Stimulated activated CD4-positive, alpha-beta T cell treated with anti-CD3 and anti-CD28 coated beads, Interleukin-4, amount 100 ng/mL, for 24 hours (primary cell): ENCODE measurements around the gene GPRC5C.

ENCODE experiments used
- DNase-seq: peaks from one replicate; pipeline ENCODE4 v3.0.0-alpha.2; 2020

Gene GPRC5C

GRCh38 chr17:74453665-74454196 lies 21.8 kb downstream of the GPRC5C start:
- peak; percentile 67 for DNase-seq

DNA sequence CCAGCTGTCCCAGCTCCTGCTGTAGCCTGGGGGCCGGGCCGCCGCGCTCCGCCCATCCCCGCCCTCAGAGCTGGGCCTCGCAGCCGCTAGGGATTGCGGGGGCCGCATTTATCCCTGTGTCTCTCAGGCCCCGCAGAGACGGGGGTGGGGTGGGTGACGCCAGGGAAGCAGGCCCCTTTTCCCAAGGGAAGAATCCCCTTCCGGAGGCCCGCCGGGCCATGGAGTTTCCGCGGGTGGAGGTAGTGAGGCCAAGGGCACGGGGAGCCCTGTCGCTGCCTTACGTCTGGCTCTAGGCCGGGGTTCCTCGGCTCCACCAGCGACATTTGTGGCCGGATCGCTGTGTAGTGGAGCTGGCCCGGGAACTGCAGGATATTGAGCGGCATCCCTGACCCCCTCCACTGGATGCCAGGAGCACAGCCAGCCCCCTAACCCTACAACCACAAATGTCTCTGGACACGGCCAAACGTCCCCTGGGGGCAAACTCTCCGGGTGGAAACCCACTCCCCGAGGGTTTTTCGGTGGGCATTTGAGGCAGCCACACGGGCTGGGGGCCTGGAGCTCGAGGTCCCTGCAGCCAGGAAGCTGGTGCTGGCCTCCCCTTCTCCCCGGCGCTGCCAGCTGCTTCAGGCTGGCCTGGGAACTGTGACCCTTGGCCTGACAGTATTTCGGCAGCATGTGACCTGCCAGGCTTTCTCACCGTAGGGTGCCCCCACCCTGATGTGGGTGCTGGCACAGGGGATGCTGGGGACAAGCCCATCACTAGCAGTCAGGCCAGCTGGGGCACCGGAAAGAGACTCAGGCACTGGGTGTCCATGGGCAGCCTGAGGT lies 22.5 kb downstream of the GPRC5C start:
- DNase-seq = no peak

GRCh38 chr17:74455025-74455545 lies 23.2 kb downstream of the GPRC5C start:
- no peak for DNase-seq

DNA sequence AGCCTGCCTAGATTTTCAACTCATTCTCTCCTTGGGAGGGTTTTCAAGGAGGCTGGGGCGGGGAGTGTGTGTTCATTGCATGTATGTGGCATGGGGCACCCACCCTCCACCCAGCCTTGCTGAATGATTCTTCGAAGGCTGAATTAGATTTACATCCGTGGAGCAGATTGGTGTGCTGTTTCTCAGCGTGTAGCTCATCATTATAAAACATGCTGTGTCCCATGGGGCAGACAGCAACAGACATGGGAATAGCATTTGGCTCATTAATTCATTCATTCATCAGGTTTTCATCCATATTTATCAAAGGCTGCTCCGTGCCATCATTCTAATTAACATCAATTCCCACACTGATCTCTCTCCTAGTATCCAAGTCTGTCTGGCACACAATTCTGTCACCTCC lies 23.9 kb downstream of the GPRC5C start:
- no peak for DNase-seq

DNA sequence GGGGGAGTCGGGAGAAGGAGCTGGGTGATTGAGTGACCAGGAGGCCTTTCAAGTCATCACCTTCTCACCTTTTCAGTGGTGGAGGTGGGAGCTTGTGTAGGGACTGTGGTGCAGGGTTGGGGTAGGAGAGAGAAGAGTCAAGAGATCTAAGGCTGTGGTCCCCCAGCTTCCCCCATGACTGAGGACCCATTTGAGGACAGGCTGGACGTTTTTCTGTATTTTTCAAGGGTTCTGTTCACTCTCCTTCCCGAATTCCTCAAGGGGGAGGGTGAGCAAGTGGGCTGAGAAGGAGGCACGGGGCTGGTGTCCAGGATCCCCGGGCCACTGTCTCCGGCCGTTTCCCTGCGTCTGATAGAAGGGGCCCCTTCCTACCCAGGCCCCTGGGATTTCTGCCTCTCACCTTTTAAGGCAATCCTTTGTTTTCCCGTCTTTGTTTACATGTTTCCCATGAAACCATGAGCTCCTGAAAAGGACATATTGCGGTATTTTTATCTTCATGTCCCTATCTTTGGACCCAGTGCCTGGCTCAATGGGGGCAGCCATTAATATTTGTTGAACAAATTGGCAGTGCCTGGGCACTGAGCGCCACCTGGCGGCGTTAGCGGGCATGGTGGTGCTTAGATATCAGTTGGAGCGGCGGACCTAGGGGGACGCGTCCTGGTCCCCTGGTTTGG lies 25.4 kb downstream of the GPRC5C start:
- DNase-seq = peak; percentile 76

GRCh38 chr17:74457820-74458166 lies 25.9 kb downstream of the GPRC5C start:
- no peak for DNase-seq

- DNase-seq = no peak
Observed at GRCh38 chr17:74458835-74459234, 26.9 kb downstream of the GPRC5C start.

DNA sequence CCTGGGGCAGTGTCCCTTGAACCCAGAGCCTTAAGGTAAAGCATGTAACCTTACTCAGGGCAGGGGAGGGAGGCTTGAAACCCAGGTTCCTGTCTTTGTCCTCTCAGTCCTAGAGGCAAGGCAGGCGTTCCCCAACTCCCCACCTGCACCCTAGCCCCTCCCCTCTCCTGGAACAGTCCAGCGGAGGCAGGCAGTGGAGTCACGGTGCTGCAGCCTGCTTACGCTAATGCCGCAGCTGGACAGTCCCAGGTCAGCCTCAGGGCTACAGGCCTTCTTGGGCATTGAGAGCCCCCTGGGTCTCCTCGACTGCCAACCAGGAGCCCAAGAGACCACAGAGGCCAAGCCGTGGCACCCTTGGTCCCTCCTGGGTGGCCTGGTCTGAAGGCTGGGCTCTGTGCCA lies 27.7 kb downstream of the GPRC5C start:
- no peak for DNase-seq

DNA sequence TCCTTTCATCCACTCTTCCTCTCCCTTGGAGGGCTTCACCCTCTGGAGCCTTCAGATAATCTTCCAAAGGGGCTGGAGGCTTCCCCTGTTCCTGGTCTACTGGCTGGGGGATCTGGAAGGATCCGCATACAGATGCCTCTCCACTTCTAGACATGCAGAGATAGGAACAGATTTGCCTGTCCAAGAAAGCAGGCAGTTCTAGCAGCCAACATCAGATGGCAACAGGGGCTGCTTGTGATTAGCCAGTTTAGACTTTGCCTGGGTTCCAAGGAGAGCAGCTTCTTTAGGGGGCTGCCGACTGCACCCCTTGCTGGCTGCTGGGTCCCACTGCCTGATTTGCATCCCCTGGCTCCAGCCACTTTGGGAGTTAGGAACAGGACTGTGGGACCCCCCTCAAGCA lies 28.4 kb downstream of the GPRC5C start:
- DNase-seq = no peak

- no peak for DNase-seq
Observed at GRCh38 chr17:74460996-74461395, 29.1 kb downstream of the GPRC5C start.

GRCh38 chr17:74461611-74462010 lies 29.7 kb downstream of the GPRC5C start:
- no peak for DNase-seq

- no peak for DNase-seq
Observed at GRCh38 chr17:74464730-74465377, 33.0 kb downstream of the GPRC5C start.

- DNase-seq = no peak
Observed at GRCh38 chr17:74465378-74466110, 33.7 kb downstream of the GPRC5C start.

DNA sequence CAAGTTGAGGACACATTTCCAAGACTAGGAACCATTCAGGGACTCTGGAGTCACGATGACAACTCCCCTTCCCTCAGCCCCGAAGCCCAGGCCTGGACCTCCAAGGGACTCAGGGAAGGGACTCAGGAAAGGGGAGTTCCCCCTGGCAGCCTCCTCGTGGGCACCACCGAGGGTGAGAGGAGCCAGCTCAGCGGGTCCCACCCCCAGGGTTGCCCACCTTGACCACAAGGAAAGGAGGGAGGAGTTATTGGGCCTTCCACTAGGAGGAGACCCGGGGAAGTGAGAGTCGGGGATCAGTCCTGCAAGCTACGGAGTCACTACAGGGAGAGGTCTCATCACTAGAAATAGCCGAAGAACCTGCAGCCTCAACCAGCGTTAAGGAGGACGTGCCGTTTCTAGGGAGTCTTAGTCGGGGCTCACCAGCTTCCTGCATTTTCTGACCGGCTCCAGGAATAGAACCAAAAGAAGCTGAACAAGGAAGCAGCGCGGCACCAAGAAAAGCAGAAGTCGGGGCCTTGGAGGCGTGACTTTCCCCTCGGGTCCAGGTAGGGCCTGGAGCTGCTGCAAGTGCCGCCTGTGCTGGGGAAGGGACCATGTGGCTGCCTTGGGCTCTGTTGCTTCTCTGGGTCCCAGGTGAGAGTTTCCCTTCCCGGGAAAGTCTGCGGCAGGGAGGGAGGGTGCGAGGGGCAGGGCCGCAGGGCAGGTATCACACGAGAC lies 34.4 kb downstream of the GPRC5C start, which contains the start of gene CD300A:
TSS of gene CD300A (plus strand) at position 524 of the 717 bp plus-strand sequence. CDS start at position 594, 70 bp downstream.
- DNase-seq = peak; percentile 17

- DNase-seq = peak; percentile 20
Observed at GRCh38 chr17:74466828-74467184, 34.9 kb downstream of the GPRC5C start.

- DNase-seq = no peak
Observed at GRCh38 chr17:74467221-74467951, 35.5 kb downstream of the GPRC5C start.

- DNase-seq = no peak
Observed at GRCh38 chr17:74471341-74471740, 39.5 kb downstream of the GPRC5C start.

GRCh38 chr17:74472890-74473289 lies 41.0 kb downstream of the GPRC5C start:
- no peak for DNase-seq

- DNase-seq = no peak
Observed at GRCh38 chr17:74473294-74473693, 41.4 kb downstream of the GPRC5C start.

GRCh38 chr17:74474043-74474792 lies 42.3 kb downstream of the GPRC5C start:
- no peak for DNase-seq

DNA sequence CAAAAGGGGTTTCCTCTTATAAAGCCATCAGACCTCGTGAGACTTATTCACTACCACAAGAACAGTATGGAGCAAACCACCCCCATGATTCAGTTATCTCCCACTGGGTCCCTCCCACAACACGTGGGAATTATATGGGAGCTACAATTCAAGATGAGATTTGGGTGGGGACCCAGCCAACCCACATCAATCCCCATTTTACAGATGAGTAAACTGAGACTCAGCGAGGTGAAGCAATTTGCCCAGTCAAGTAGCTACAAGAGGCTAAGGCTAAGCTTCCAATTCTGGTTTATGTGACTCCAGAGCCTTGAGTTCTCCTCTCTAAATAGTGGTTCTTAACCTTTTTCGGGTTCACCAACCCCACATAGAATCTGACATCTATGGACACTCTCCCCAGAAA lies 43.3 kb downstream of the GPRC5C start:
- DNase-seq = no peak
